IMR-90 (cell line): ENCODE data around the gene CLPTM1L. TPM values are rescaled to one million over a fixed set of nuclear protein-coding genes. Genes with fewer than 3 reads are reported as not detected.

Source experiments
- ATAC-seq: fragments of 200-7000 bp; cut with Tn5 transposase; 2 replicates; pipeline ENCODE4 v1.9.1; 2020; ENCODE audit warnings: low read depth, mild to moderate bottlenecking, moderate library complexity
- BruUV-seq: library from RNA; stranded (reverse); fragments of 400-500 nt; replicated peaks from 2 replicates; lab custom pipeline; 2021; lab: Mats Ljungman, UMichigan
- CTCF ChIA-PET: fragments of 300-600 bp; formaldehyde crosslinking; extraction: SDS; loops from one replicate; lab custom pipeline; 2021; ENCODE audit warnings: antibody characterized with exemption; lab: Yijun Ruan, JAX
- POLR2A ChIA-PET: fragments of 300-600 bp; sonication (Branson Sonifier 250); formaldehyde crosslinking; loops from one replicate; lab custom pipeline; 2022; ENCODE audit warnings: antibody characterized with exemption; ENCODE audit not compliant: unreplicated experiment; lab: Charles Lee
- DNase-seq: peaks from one replicate; pipeline ENCODE4 v3.0.0; 2013
- H2AFZ ChIP-seq: replicated peaks from 2 replicates; pipeline ENCODE3; 2013; ENCODE audit warnings: low read length, mild to moderate bottlenecking; ENCODE audit not compliant: poor library complexity
- H2AK5ac ChIP-seq: 2 replicates; pipeline ENCODE4 v1.6.1; 2013; ENCODE audit warnings: low read depth, low read length, inconsistent platforms
- H2AK9ac ChIP-seq: replicated peaks from 2 replicates; pipeline ENCODE3; 2013; ENCODE audit warnings: mild to moderate bottlenecking, low read depth, low read length, moderate library complexity; ENCODE audit not compliant: poor library complexity
- H2BK120ac ChIP-seq: 2 replicates; pipeline ENCODE4 v1.6.1; 2013; ENCODE audit warnings: low read depth, low read length, inconsistent platforms
- H2BK15ac ChIP-seq: 3 replicates; pipeline ENCODE4 v1.6.1; 2013; ENCODE audit warnings: low read depth, low read length, inconsistent platforms
- H2BK20ac ChIP-seq: 2 replicates; pipeline ENCODE4 v1.6.1; 2013; ENCODE audit warnings: low read depth, mild to moderate bottlenecking, inconsistent platforms, low read length, moderate library complexity
- H2BK5ac ChIP-seq: 2 replicates; pipeline ENCODE4 v1.6.1; 2013; ENCODE audit warnings: mild to moderate bottlenecking, low read depth, low read length, inconsistent platforms; ENCODE audit not compliant: poor library complexity, severe bottlenecking
- H3K14ac ChIP-seq: replicated peaks from 2 replicates; pipeline ENCODE4 v1.6.1; 2013; ENCODE audit warnings: low read depth, low read length, inconsistent platforms
- H3K18ac ChIP-seq: 2 replicates; pipeline ENCODE4 v1.6.1; 2013; ENCODE audit warnings: low read depth, low read length, control low read depth
- H3K23ac ChIP-seq: 2 replicates; pipeline ENCODE4 v1.6.1; 2013; ENCODE audit warnings: low read depth, low read length, inconsistent platforms
- H3K27ac ChIP-seq: 2 replicates; pipeline ENCODE4 v1.5.1; 2013; ENCODE audit warnings: mild to moderate bottlenecking, control low read depth, low read length; ENCODE audit not compliant: insufficient read depth
- H3K27me3 ChIP-seq: 2 replicates; pipeline ENCODE4 v1.6.1; 2013; ENCODE audit warnings: low read length; ENCODE audit not compliant: control insufficient read depth, insufficient read depth
- H3K36me3 ChIP-seq: 2 replicates; pipeline ENCODE4 v1.6.1; 2013; ENCODE audit warnings: low read length, mixed read lengths; ENCODE audit not compliant: control insufficient read depth, insufficient read depth
- H3K4ac ChIP-seq: 2 replicates; pipeline ENCODE4 v1.6.1; 2013; ENCODE audit warnings: low read depth, low read length, inconsistent platforms
- H3K4me1 ChIP-seq: 2 replicates; pipeline ENCODE4 v1.6.1; 2013; ENCODE audit warnings: low read length, mixed read lengths; ENCODE audit not compliant: control insufficient read depth, insufficient read depth
- H3K4me2 ChIP-seq: 2 replicates; pipeline ENCODE4 v1.6.1; 2013; ENCODE audit warnings: low read depth, mild to moderate bottlenecking, control low read depth, low read length, moderate library complexity
- H3K4me3 ChIP-seq: 2 replicates; pipeline ENCODE4 v1.5.1; 2013; ENCODE audit warnings: low read depth, mild to moderate bottlenecking, control low read depth, low read length, moderate library complexity; ENCODE audit not compliant: insufficient read depth
- H3K56ac ChIP-seq: 2 replicates; pipeline ENCODE4 v1.6.1; 2013; ENCODE audit warnings: low read length, inconsistent platforms; ENCODE audit not compliant: insufficient read depth; ENCODE audit errors: extremely low read depth
- H3K79me1 ChIP-seq, 2 experiments: 2 replicates each; pipeline ENCODE4 v1.6.1; 2013; ENCODE audit warnings: low read length in 2 of 2, inconsistent platforms in 1 of 2, low read depth in 1 of 2
- H3K9ac ChIP-seq: 2 replicates; pipeline ENCODE4 v1.6.1; 2013; ENCODE audit warnings: low read depth, low read length, control low read depth
- H3K9me1 ChIP-seq: 2 replicates; pipeline ENCODE4 v1.6.1; 2013; ENCODE audit warnings: low read length, inconsistent platforms; ENCODE audit not compliant: insufficient read depth
- H3K9me3 ChIP-seq: 2 replicates; pipeline ENCODE4 v1.6.1; 2013; ENCODE audit warnings: low read length; ENCODE audit not compliant: control insufficient read depth, insufficient read depth
- H4K20me1 ChIP-seq: 2 replicates; pipeline ENCODE4 v1.6.1; 2013; ENCODE audit warnings: low read length, inconsistent platforms; ENCODE audit not compliant: insufficient read depth
- H4K5ac ChIP-seq: 2 replicates; pipeline ENCODE4 v1.6.1; 2013; ENCODE audit warnings: mild to moderate bottlenecking, low read depth, low read length, control low read depth
- H4K8ac ChIP-seq, 2 experiments: 2 replicates each; pipeline ENCODE4 v1.6.1; 2013; ENCODE audit warnings: low read depth in 2 of 2, low read length in 2 of 2, control low read depth in 1 of 2, inconsistent platforms in 1 of 2
- H4K91ac ChIP-seq: 2 replicates; pipeline ENCODE4 v1.6.1; 2013; ENCODE audit warnings: low read depth, low read length, inconsistent platforms; ENCODE audit not compliant: insufficient read depth
- BHLHE40 ChIP-seq: fragments of 150-350 bp; IDR thresholded peaks from 2 replicates; pipeline ENCODE4 v1.6.1; 2016; ENCODE audit warnings: mild to moderate bottlenecking, low read depth, low read length
- CEBPB ChIP-seq: IDR thresholded peaks from 2 replicates; pipeline ENCODE4 v1.6.1; 2012; ENCODE audit warnings: low read depth, low read length, improper control_type of control experiment
- CHD1 ChIP-seq: IDR thresholded peaks from 2 replicates; pipeline ENCODE4 v1.6.1; 2012; ENCODE audit warnings: low read depth, low read length, improper control_type of control experiment
- ELK1 ChIP-seq: fragments of 150-350 bp; IDR thresholded peaks from 2 replicates; pipeline ENCODE4 v1.6.1; 2016; ENCODE audit warnings: low read depth, mild to moderate bottlenecking, low read length, moderate library complexity, borderline replicate concordance
- FOS ChIP-seq: fragments of 150-350 bp; IDR thresholded peaks from 2 replicates; pipeline ENCODE4 v1.6.1; 2016; ENCODE audit warnings: low read depth, low read length
- MAFK ChIP-seq: IDR thresholded peaks from 2 replicates; pipeline ENCODE4 v1.6.1; 2012; ENCODE audit warnings: low read depth, low read length, improper control_type of control experiment
- MAZ ChIP-seq: IDR thresholded peaks from 2 replicates; pipeline ENCODE4 v1.6.1; 2012; ENCODE audit warnings: low read depth, mild to moderate bottlenecking, low read length, improper control_type of control experiment, moderate library complexity, borderline replicate concordance
- MXI1 ChIP-seq: IDR thresholded peaks from 2 replicates; pipeline ENCODE4 v1.6.1; 2012; ENCODE audit warnings: low read depth, mild to moderate bottlenecking, low read length, moderate library complexity, borderline replicate concordance
- NFE2L2 ChIP-seq: fragments of 150-350 bp; IDR thresholded peaks from 2 replicates; pipeline ENCODE4 v1.6.1; 2016; ENCODE audit warnings: low read depth, mild to moderate bottlenecking, low read length
- POLR2A ChIP-seq: IDR thresholded peaks from 2 replicates; pipeline ENCODE4 v1.6.1; 2012; ENCODE audit warnings: mild to moderate bottlenecking, low read depth, low read length
- RAD21 ChIP-seq: IDR thresholded peaks from 2 replicates; pipeline ENCODE4 v1.6.1; 2012; ENCODE audit warnings: low read length, improper control_type of control experiment
- RCOR1 ChIP-seq: IDR thresholded peaks from 2 replicates; pipeline ENCODE4 v1.6.1; 2012; ENCODE audit warnings: mild to moderate bottlenecking, low read length, improper control_type of control experiment; ENCODE audit not compliant: insufficient replicate concordance
- RFX5 ChIP-seq: IDR thresholded peaks from 2 replicates; pipeline ENCODE4 v1.8.0; 2012; ENCODE audit warnings: low read depth, mild to moderate bottlenecking, low read length, moderate library complexity
- SMC3 ChIP-seq: fragments of 150-350 bp; IDR thresholded peaks from 2 replicates; pipeline ENCODE4 v1.6.1; 2016; ENCODE audit warnings: low read depth, mild to moderate bottlenecking, antibody characterized with exemption, low read length, moderate library complexity
- WGBS, 2 experiments: methylation state at CpG; one replicate each; pipeline versions ENCODE4 v1.1.5 to v1.1.7; 2013; ENCODE audit warnings: missing lambda C conversion rate in 2 of 2; ENCODE audit not compliant: insufficient read length in 1 of 2; ENCODE audit errors: extremely low coverage in 2 of 2; 5-methylcytosine and 5-hydroxymethylcytosine counted together
- dilution Hi-C: fragments of 300-500 bp; cut with HindIII; formaldehyde crosslinking; loops from one replicate; pipeline ENCODE4 v1.14.3; 2018; ENCODE audit warnings: low sequenced_read_pairs; ENCODE audit not compliant: unreplicated experiment
- in situ Hi-C: fragments of 300-500 bp; cut with MboI; formaldehyde crosslinking; loops from 3 replicates; pipeline ENCODE4 v1.14.3; 2019; ENCODE audit warnings: low sequenced_read_pairs, inconsistent platforms, mixed read lengths
- intact Hi-C: fragments of 100-400 bp; cut with micrococcal nuclease; formaldehyde crosslinking; loops from 2 replicates; pipeline ENCODE4 v1.10.0; 2022
- polyA plus RNA-seq, 3 experiments: library from polyadenylated mRNA; depleted of rRNA; stranded (reverse); fragments of >200 nt; gene quantifications; 2 replicates each; pipeline ENCODE4 v1.2.3, GENCODE V29; 2012; ENCODE audit warnings: low replicate concordance in 1 of 3
- total RNA-seq: library from RNA; depleted of rRNA; stranded (reverse); fragments of >200 nt; gene quantifications from 2 replicates; pipeline ENCODE4 v1.2.3, GENCODE V29; 2012
- TF ChIP-seq, protein P1 (sequence below): fragments of 150-350 bp; IDR thresholded peaks from 2 replicates; pipeline ENCODE4 v1.6.1; 2017; ENCODE audit warnings: mild to moderate bottlenecking, antibody characterized with exemption, low read length, low read depth
- TF ChIP-seq, protein P2 (sequence below): conservative IDR thresholded peaks from 2 replicates; pipeline ENCODE4 v1.5.1; 2012; ENCODE audit warnings: mild to moderate bottlenecking, low read depth, low read length, improper control_type of control experiment

The CLPTM1L gene
- total and polyA plus RNA-seq, 2 of the 4 experiments (the other 2 are of a cell fraction), result 114 to 137 TPM

DNA sequence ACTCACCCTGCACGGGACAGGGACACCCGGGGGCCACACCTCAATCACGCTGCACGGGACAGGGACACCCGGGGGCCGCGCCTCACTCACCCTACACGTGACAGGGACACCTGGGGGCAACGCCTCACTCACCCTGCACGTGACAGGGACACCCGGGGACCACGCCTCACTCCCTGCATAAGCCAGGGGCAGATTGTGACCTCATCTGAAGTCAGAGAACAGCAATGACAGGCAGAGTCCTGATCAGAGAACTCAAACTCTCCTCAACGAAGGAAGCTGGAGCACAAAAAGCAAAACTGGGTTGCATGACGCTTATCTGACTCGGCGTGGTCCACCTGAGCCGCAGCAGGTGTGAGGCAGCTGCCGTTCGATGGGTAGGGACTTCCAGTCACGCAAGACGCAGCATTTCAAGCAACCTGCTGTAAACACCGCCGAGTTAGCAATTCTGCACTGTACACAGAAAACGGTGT lies 53.3 kb downstream of the CLPTM1L start:
- Histone ChIP-seq H2BK5ac (no peak overlapping the region), H2AK5ac (no peak overlapping the region), H3K27me3 (peaks cover 17% of the 10 kb centered on the region), H4K91ac (no peak overlapping the region), H3K4me3 (no peak overlapping the region), H3K23ac (no peak overlapping the region), H3K18ac (no peak overlapping the region), H3K9ac (no peak overlapping the region), H3K9me3 (peaks cover 3% of the 10 kb centered on the region; the same call in 1 of the 2 replicates), H2AK9ac (no peak overlapping the region), H4K20me1 (no peaks in the 10 kb centered on the region), H3K14ac (no peak overlapping the region), H3K79me1 (no peaks in the 10 kb centered on the region), H2AFZ (no peak overlapping the region), H4K8ac (no peak overlapping the region), H3K4me1 (no peaks in the 10 kb centered on the region), H3K4ac (no peak overlapping the region), H3K4me2 (no peak overlapping the region), H3K56ac (no peak overlapping the region), H3K9me1 (no peaks in the 10 kb centered on the region), H3K27ac (no peak overlapping the region), H2BK120ac (no peak overlapping the region), H3K36me3 (no peaks in the 10 kb centered on the region), H2BK15ac (no peak overlapping the region), H4K5ac (no peak overlapping the region), H2BK20ac (no peak overlapping the region)
- DNase-seq, result no peak
- ChIA-PET CTCF (no interaction called here), POLR2A (no interaction called here)
- WGBS, 2 experiments, result 79% methylated on average over 6 of the region's 24 CpGs; no CpG with 5 or more reads in 1 of the 2 experiments
- BruUV-seq, result no TSS peak
- ATAC-seq, result no peak
- TF ChIP-seq, protein P1, sequence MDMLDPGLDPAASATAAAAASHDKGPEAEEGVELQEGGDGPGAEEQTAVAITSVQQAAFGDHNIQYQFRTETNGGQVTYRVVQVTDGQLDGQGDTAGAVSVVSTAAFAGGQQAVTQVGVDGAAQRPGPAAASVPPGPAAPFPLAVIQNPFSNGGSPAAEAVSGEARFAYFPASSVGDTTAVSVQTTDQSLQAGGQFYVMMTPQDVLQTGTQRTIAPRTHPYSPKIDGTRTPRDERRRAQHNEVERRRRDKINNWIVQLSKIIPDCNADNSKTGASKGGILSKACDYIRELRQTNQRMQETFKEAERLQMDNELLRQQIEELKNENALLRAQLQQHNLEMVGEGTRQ, result no peak
- no peak for TF ChIP-seq RFX5
- no peak for TF ChIP-seq CEBPB
- TF ChIP-seq MXI1, result no peak
- TF ChIP-seq SMC3, result no peak
- no peak for TF ChIP-seq POLR2A
- TF ChIP-seq FOS, result no peak
- TF ChIP-seq RAD21, result no peak
- TF ChIP-seq, protein P2, sequence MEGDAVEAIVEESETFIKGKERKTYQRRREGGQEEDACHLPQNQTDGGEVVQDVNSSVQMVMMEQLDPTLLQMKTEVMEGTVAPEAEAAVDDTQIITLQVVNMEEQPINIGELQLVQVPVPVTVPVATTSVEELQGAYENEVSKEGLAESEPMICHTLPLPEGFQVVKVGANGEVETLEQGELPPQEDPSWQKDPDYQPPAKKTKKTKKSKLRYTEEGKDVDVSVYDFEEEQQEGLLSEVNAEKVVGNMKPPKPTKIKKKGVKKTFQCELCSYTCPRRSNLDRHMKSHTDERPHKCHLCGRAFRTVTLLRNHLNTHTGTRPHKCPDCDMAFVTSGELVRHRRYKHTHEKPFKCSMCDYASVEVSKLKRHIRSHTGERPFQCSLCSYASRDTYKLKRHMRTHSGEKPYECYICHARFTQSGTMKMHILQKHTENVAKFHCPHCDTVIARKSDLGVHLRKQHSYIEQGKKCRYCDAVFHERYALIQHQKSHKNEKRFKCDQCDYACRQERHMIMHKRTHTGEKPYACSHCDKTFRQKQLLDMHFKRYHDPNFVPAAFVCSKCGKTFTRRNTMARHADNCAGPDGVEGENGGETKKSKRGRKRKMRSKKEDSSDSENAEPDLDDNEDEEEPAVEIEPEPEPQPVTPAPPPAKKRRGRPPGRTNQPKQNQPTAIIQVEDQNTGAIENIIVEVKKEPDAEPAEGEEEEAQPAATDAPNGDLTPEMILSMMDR, result no peak
- TF ChIP-seq MAFK, result no peak
- no peak for TF ChIP-seq BHLHE40
- TF ChIP-seq RCOR1, result no peak
- no peak for TF ChIP-seq ELK1
- TF ChIP-seq NFE2L2, result no peak
- no peak for TF ChIP-seq MAZ
- no peak for TF ChIP-seq CHD1
- in situ Hi-C loops, result no loop called here
- intact Hi-C loops, result no loop called here
- dilution Hi-C loops, result no loop called here
